GM23338 (cell line): Measurements from ENCODE around the gene MFSD2B. TPM values are rescaled to one million over a fixed set of nuclear protein-coding genes. Genes with fewer than 3 reads are reported as not detected.

Experiments used
- ATAC-seq: fragments of 200-7000 bp; cut with Tn5 transposase; 3 replicates; pipeline ENCODE4 v1.9.1; 2020
- DNase-seq: peaks from one replicate; pipeline ENCODE4 v3.0.0-alpha.2; 2015; ENCODE audit warnings: low spot score
- H2AFZ ChIP-seq: fragments of 200-600 bp; sonication (generic); 2 replicates; pipeline ENCODE4 v1.8.0; 2016; ENCODE audit warnings: antibody characterized with exemption, mild to moderate bottlenecking, moderate library complexity
- H3F3A ChIP-seq: fragments of 200-600 bp; sonication (generic); replicated peaks from 2 replicates; pipeline ENCODE4 v1.8.0; 2017; ENCODE audit warnings: antibody characterized with exemption, mixed run types, low read depth
- H3K27ac ChIP-seq: fragments of 200-600 bp; sonication (generic); 2 replicates; pipeline ENCODE4 v1.6.1; 2016; ENCODE audit warnings: low read depth
- H3K27me3 ChIP-seq: fragments of 200-600 bp; sonication (generic); 2 replicates; pipeline ENCODE4 v1.8.0; 2016; ENCODE audit warnings: mild to moderate bottlenecking, mixed run types, moderate library complexity; ENCODE audit not compliant: insufficient read depth
- H3K36me3 ChIP-seq: fragments of 200-600 bp; sonication (generic); 2 replicates; pipeline ENCODE4 v1.8.0; 2016; ENCODE audit warnings: mild to moderate bottlenecking; ENCODE audit not compliant: insufficient read depth
- H3K4me1 ChIP-seq: fragments of 200-600 bp; sonication (generic); 2 replicates; pipeline ENCODE4 v1.8.0; 2016; ENCODE audit warnings: mild to moderate bottlenecking, moderate library complexity; ENCODE audit not compliant: insufficient read depth
- H3K4me2 ChIP-seq: fragments of 200-600 bp; sonication (generic); 2 replicates; pipeline ENCODE4 v1.7.1; 2017; ENCODE audit warnings: mixed run types
- H3K4me3 ChIP-seq: fragments of 200-600 bp; sonication (generic); 2 replicates; pipeline ENCODE4 v1.6.1; 2016; ENCODE audit warnings: mixed run types
- H3K79me2 ChIP-seq: fragments of 200-600 bp; sonication (generic); replicated peaks from 2 replicates; pipeline ENCODE4 v1.8.0; 2017; ENCODE audit warnings: mild to moderate bottlenecking; ENCODE audit not compliant: insufficient read depth
- H3K9me2 ChIP-seq: fragments of 200-600 bp; sonication (generic); 2 replicates; pipeline ENCODE4 v1.8.0; 2017; ENCODE audit not compliant: insufficient read depth
- H4K20me1 ChIP-seq: fragments of 200-600 bp; sonication (generic); replicated peaks from 2 replicates; pipeline ENCODE4 v1.8.0; 2017; ENCODE audit warnings: mild to moderate bottlenecking; ENCODE audit not compliant: insufficient read depth
- H3K27ac Mint-ChIP-seq: 2 replicates; pipeline ENCODE4 v1.8.0; 2020; ENCODE audit warnings: inconsistent platforms, mild to moderate bottlenecking, moderate library complexity, mixed read lengths
- H3K27me3 Mint-ChIP-seq: 3 replicates; pipeline ENCODE4 v1.8.0; 2022; ENCODE audit warnings: low read depth, mild to moderate bottlenecking, moderate library complexity, mixed read lengths, inconsistent platforms; ENCODE audit not compliant: insufficient read depth, poor library complexity
- H3K36me3 Mint-ChIP-seq: 3 replicates; pipeline ENCODE4 v1.8.0; 2021; ENCODE audit warnings: low read depth, mild to moderate bottlenecking, inconsistent platforms, moderate library complexity, mixed read lengths
- H3K4me1 Mint-ChIP-seq: 3 replicates; pipeline ENCODE4 v1.8.0; 2020; ENCODE audit warnings: mild to moderate bottlenecking, inconsistent platforms, mixed read lengths
- H3K4me3 Mint-ChIP-seq: 3 replicates; pipeline ENCODE4 v1.8.0; 2021; ENCODE audit warnings: moderate library complexity, mild to moderate bottlenecking, inconsistent platforms, mixed read lengths
- H3K9me3 Mint-ChIP-seq: 3 replicates; pipeline ENCODE4 v1.8.0; 2020; ENCODE audit warnings: moderate library complexity, mild to moderate bottlenecking, inconsistent platforms, mixed read lengths
- CREB1 ChIP-seq: fragments of 250-450 bp; sonication (Bioruptor Pico); IDR thresholded peaks from 2 replicates; pipeline ENCODE4 v1.5.0; 2020; ENCODE audit warnings: low read depth, mild to moderate bottlenecking, moderate library complexity
- ETS1 ChIP-seq: IDR thresholded peaks from 2 replicates; pipeline ENCODE4 v1.6.1; 2016; ENCODE audit warnings: antibody characterized with exemption
- EZH2 ChIP-seq: fragments of 200-600 bp; sonication (generic); IDR thresholded peaks from one replicate; pipeline ENCODE4 v1.8.0; 2017; ENCODE audit warnings: antibody characterized with exemption, mild to moderate bottlenecking, low read depth; ENCODE audit not compliant: unreplicated experiment
- EZH2phosphoT487 ChIP-seq: fragments of 200-600 bp; sonication (generic); IDR thresholded peaks from one replicate; pipeline ENCODE4 v1.8.1; 2018; ENCODE audit warnings: antibody characterized with exemption; ENCODE audit not compliant: unreplicated experiment
- JUNB ChIP-seq: IDR thresholded peaks from one replicate; pipeline ENCODE4 v1.6.1; 2016; ENCODE audit warnings: antibody characterized with exemption; ENCODE audit not compliant: unreplicated experiment
- NANOG ChIP-seq: IDR thresholded peaks from 2 replicates; pipeline ENCODE4 v1.6.1; 2016; ENCODE audit warnings: antibody characterized with exemption, borderline replicate concordance
- STAT1 ChIP-seq: IDR thresholded peaks from one replicate; pipeline ENCODE4 v1.6.1; 2016; ENCODE audit warnings: antibody characterized with exemption; ENCODE audit not compliant: unreplicated experiment
- ZNF114 ChIP-seq: fragments of 250-450 bp; sonication (Bioruptor Pico); IDR thresholded peaks from 2 replicates; pipeline ENCODE4 v1.5.0; 2020; ENCODE audit warnings: mild to moderate bottlenecking, moderate library complexity
- ZNF331 ChIP-seq: fragments of 250-450 bp; sonication (Bioruptor Pico); IDR thresholded peaks from 2 replicates; pipeline ENCODE4 v1.5.0; 2020; ENCODE audit warnings: low read depth, mild to moderate bottlenecking, moderate library complexity
- ZNF462 ChIP-seq: fragments of 250-450 bp; sonication (Bioruptor Pico); IDR thresholded peaks from 2 replicates; pipeline ENCODE4 v1.5.0; 2020; ENCODE audit warnings: mild to moderate bottlenecking, moderate library complexity
- polyA plus RNA-seq: library from polyadenylated mRNA; unstranded; fragments of >200 nt; fragmentation: Nextera tagmentation; extraction: Ambion mirVana; gene quantifications from 2 replicates; pipeline ENCODE4 v1.2.1, GENCODE V29; 2016
- total RNA-seq: library from RNA; depleted of rRNA; stranded (reverse); fragments of >200 nt; shearing (Covaris generic); gene quantifications from 2 replicates; pipeline ENCODE4 v1.2.3, GENCODE V29; 2014
- TF ChIP-seq, protein P1 (sequence below): IDR thresholded peaks from one replicate; pipeline ENCODE4 v1.6.1; 2018; ENCODE audit warnings: antibody characterized with exemption; ENCODE audit not compliant: unreplicated experiment
- TF ChIP-seq, protein P2 (sequence below), 2 experiments: fragments of 200-600 bp in 1 of 2; sonication (generic) in 1 of 2; conservative IDR thresholded peaks; 2 replicates each; pipeline versions ENCODE4 v1.5.1 to v1.6.1; 2016 to 2017; ENCODE audit warnings: antibody characterized with exemption in 2 of 2, low read depth in 2 of 2, mild to moderate bottlenecking in 2 of 2, moderate library complexity in 1 of 2

Gene MFSD2B
- total and polyA plus RNA-seq, 2 experiments from 2014 or later = 0.21 to 2.3 TPM

DNA sequence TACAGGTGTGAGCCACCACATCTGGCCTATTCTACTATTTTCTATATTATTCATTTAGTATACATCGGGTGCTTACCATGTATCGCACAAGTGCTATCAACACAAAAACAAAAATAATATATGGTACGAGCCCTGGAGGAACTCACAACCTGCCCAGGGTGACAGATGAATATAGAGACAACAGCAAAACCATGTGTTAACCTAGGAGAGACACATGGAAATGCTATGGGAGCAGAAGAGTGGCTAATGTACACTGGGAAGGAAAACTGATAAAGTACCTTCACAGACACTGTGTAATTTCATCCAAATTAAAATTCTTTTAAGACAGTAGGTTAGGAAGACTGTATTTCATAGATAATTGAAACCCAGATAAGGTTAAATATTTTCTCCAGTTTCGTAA, 62.4 kb downstream of the MFSD2B start (continued):
- TF ChIP-seq, protein P1, sequence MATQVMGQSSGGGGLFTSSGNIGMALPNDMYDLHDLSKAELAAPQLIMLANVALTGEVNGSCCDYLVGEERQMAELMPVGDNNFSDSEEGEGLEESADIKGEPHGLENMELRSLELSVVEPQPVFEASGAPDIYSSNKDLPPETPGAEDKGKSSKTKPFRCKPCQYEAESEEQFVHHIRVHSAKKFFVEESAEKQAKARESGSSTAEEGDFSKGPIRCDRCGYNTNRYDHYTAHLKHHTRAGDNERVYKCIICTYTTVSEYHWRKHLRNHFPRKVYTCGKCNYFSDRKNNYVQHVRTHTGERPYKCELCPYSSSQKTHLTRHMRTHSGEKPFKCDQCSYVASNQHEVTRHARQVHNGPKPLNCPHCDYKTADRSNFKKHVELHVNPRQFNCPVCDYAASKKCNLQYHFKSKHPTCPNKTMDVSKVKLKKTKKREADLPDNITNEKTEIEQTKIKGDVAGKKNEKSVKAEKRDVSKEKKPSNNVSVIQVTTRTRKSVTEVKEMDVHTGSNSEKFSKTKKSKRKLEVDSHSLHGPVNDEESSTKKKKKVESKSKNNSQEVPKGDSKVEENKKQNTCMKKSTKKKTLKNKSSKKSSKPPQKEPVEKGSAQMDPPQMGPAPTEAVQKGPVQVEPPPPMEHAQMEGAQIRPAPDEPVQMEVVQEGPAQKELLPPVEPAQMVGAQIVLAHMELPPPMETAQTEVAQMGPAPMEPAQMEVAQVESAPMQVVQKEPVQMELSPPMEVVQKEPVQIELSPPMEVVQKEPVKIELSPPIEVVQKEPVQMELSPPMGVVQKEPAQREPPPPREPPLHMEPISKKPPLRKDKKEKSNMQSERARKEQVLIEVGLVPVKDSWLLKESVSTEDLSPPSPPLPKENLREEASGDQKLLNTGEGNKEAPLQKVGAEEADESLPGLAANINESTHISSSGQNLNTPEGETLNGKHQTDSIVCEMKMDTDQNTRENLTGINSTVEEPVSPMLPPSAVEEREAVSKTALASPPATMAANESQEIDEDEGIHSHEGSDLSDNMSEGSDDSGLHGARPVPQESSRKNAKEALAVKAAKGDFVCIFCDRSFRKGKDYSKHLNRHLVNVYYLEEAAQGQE = no peak
- no peak for TF ChIP-seq ZNF462 (CRISPR knock-in tag)
- TF ChIP-seq ZNF331 (CRISPR knock-in tag) = no peak
- TF ChIP-seq ETS1 = no peak

- no peak overlapping the region for H3K27ac Mint-ChIP-seq
- no peak for ATAC-seq
- TF ChIP-seq STAT1 (no peak), NANOG (no peak), JUNB (no peak), CREB1 (no peak), ETS1 (no peak), ZNF114 (no peak), EZH2 (no peak), EZH2phosphoT487 (no peak)
- TF ChIP-seq, protein P2, sequence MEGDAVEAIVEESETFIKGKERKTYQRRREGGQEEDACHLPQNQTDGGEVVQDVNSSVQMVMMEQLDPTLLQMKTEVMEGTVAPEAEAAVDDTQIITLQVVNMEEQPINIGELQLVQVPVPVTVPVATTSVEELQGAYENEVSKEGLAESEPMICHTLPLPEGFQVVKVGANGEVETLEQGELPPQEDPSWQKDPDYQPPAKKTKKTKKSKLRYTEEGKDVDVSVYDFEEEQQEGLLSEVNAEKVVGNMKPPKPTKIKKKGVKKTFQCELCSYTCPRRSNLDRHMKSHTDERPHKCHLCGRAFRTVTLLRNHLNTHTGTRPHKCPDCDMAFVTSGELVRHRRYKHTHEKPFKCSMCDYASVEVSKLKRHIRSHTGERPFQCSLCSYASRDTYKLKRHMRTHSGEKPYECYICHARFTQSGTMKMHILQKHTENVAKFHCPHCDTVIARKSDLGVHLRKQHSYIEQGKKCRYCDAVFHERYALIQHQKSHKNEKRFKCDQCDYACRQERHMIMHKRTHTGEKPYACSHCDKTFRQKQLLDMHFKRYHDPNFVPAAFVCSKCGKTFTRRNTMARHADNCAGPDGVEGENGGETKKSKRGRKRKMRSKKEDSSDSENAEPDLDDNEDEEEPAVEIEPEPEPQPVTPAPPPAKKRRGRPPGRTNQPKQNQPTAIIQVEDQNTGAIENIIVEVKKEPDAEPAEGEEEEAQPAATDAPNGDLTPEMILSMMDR (conservative IDR thresholded peaks at IDR 0.05; ENCODE audit: low read depth in 2 of 2) = no peak
These were observed 63.9 kb downstream of the MFSD2B start for GRCh38 chr2:24073816-24074215.

More at GRCh38 chr2:24073816-24074215, 63.9 kb downstream of the MFSD2B start:
- Mint-ChIP-seq H3K36me3 (peaks cover 31% of the 10 kb centered on the region), H3K27me3 (peaks cover 3% of the 10 kb centered on the region), H3K4me1 (peaks cover 18% of the 10 kb centered on the region), H3K9me3 (no peaks in the 10 kb centered on the region), H3K4me3 (peak overlapping the region; percentile 19; the same call in 1 of the 3 replicates)
- Histone ChIP-seq H3K27ac (no peak overlapping the region), H3K9me2 (no peaks in the 10 kb centered on the region), H3K36me3 (peaks cover 17% of the 10 kb centered on the region), H3F3A (peaks cover 26% of the 10 kb centered on the region), H3K4me3 (no peak overlapping the region), H3K79me2 (peaks cover 55% of the 10 kb centered on the region), H4K20me1 (peaks cover 3% of the 10 kb centered on the region; the same call in 1 of the 2 replicates), H3K4me1 (peaks cover 28% of the 10 kb centered on the region), H3K4me2 (no peak overlapping the region), H2AFZ (no peak overlapping the region), H3K27me3 (no peaks in the 10 kb centered on the region)
- DNase-seq = no peak
